Testis (tissue), 3 donors: ENCODE data around the gene IL25. TPM values are rescaled to one million over a fixed set of nuclear protein-coding genes. Genes with fewer than 3 reads are reported as not detected.
A peak's percentile ranks its signal among the peaks of the same experiment; 100 is the strongest.

Experiments used
- DNase-seq: peaks from one replicate; pipeline ENCODE4 v3.0.0-alpha.2; 2019
- H3K27ac ChIP-seq, 2 donors: fragments of 200-600 bp; sonication (generic); one replicate each; pipeline ENCODE4 v1.5.1; 2019
- H3K27me3 ChIP-seq: fragments of 200-600 bp; sonication (generic); one replicate; pipeline ENCODE4 v1.5.1; 2019
- H3K36me3 ChIP-seq: fragments of 200-600 bp; sonication (generic); one replicate; pipeline ENCODE4 v1.5.1; 2017; ENCODE audit warnings: low read depth; ENCODE audit errors: missing control alignments
- H3K4me1 ChIP-seq: fragments of 200-600 bp; sonication (generic); one replicate; pipeline ENCODE4 v1.5.1; 2019
- H3K4me3 ChIP-seq, 2 donors: fragments of 200-600 bp; sonication (generic); one replicate each; pipeline ENCODE4 v1.5.1; 2017 to 2019
- H3K9me3 ChIP-seq: fragments of 200-600 bp; sonication (generic); one replicate; pipeline ENCODE4 v1.5.1; 2017
- POLR2A ChIP-seq: fragments of 450-650 bp; IDR thresholded peaks from one replicate; pipeline ENCODE4 v1.6.1; 2017; ENCODE audit warnings: antibody characterized with exemption, mild to moderate bottlenecking, moderate library complexity
- WGBS, 2 donors: methylation state at CpG; one replicate each; pipeline ENCODE4 v1.1.5; 2018; 5-methylcytosine and 5-hydroxymethylcytosine counted together
- intact Hi-C: fragments of 100-400 bp; cut with DNase I; formaldehyde crosslinking; loops from one replicate; pipeline ENCODE4 v1.15.1; 2023; ENCODE audit warnings: low total_unique reads
- polyA plus RNA-seq: library from polyadenylated mRNA; stranded (reverse); fragments of 350-450 nt; fragmentation: Illumina TruSeq; extraction: RNeasy Lipid Tissue Mini Kit (QIAGEN cat#74804); gene quantifications from one replicate; pipeline ENCODE4 v1.2.3, GENCODE V29; 2014; ENCODE audit warnings: low read depth, low replicate concordance; ENCODE audit not compliant: insufficient read depth
- total RNA-seq, 2 donors: library from RNA; depleted of rRNA; stranded (reverse); fragments of >200 nt; gene quantifications; one replicate each; pipeline ENCODE4 v1.2.3, GENCODE V29; 2016
- TF ChIP-seq, protein P1 (sequence below), 3 experiments: fragments of 450-650 bp in 2 of 3; fragments of 200-600 bp in 1 of 3; sonication (generic) in 1 of 3; IDR thresholded peaks; one replicate each; pipeline ENCODE4 v1.5.1; 2016 to 2019; ENCODE audit warnings: antibody characterized with exemption in 3 of 3, mild to moderate bottlenecking in 2 of 3, moderate library complexity in 1 of 3

Gene IL25
- total and polyA plus RNA-seq, 3 donors from 2014 or later: 0.39 to 0.83 (median 0.68) TPM

GRCh38 chr14:23326491-23327332, 45.9 kb upstream of the IL25 start:
- WGBS, 2 donors: 66 to 69% methylated on average over 12 to 13 of the region's 13 CpGs
- intact Hi-C loops: no loop called here
- no peaks in the 10 kb centered on the region for H3K36me3 ChIP-seq
- H3K4me1 ChIP-seq: peaks cover 41% of the 10 kb centered on the region
- H3K27ac ChIP-seq: peak overlapping the region in 1 of 2 donors; percentile 99
- no peak for DNase-seq
- TF ChIP-seq POLR2A: no peak
- TF ChIP-seq, protein P1, sequence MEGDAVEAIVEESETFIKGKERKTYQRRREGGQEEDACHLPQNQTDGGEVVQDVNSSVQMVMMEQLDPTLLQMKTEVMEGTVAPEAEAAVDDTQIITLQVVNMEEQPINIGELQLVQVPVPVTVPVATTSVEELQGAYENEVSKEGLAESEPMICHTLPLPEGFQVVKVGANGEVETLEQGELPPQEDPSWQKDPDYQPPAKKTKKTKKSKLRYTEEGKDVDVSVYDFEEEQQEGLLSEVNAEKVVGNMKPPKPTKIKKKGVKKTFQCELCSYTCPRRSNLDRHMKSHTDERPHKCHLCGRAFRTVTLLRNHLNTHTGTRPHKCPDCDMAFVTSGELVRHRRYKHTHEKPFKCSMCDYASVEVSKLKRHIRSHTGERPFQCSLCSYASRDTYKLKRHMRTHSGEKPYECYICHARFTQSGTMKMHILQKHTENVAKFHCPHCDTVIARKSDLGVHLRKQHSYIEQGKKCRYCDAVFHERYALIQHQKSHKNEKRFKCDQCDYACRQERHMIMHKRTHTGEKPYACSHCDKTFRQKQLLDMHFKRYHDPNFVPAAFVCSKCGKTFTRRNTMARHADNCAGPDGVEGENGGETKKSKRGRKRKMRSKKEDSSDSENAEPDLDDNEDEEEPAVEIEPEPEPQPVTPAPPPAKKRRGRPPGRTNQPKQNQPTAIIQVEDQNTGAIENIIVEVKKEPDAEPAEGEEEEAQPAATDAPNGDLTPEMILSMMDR (IDR thresholded peaks at IDR 0.05): no peak
- no peak overlapping the region for H3K4me3 ChIP-seq
- no peaks in the 10 kb centered on the region for H3K9me3 ChIP-seq
- no peaks in the 10 kb centered on the region for H3K27me3 ChIP-seq

DNA sequence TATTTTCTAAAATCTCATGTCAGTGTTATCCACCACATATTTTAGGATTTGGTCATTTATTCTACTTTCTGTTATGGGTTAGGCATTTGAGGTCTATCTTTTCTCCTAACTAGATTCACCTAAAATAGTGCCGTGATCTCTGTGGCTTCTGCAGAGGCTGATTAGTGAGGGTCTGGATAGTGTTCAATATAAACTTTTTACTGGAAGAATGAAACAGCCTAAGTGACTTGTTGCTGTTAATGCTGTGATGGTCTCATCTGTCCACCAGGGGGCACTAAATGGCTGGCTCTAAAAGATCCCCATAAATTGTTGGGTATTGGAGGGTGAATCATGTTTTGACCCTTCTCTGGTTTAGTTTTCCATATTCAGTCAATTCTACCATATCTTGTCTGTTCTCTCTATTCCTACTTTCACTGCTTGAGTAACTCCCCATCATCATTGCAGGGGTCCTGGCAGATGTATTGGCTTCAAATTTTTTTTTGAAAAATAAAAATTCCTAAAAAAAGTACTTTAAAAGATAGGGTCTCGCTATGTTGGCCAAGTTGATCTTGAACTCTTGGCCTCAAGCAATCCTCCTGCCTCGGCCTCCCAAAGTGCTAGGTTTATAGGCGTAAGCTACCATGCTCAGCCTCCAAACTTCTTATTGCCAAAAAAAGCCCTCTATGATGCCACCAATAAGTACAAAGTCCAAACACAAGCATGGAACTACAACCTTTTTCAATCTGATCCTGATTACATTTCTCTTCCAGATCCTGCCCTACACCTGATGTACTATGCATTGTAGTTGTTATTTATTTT, 44.5 kb upstream of the IL25 start:
- Histone ChIP-seq H3K4me3 (no peak overlapping the region), H3K36me3 (no peaks in the 10 kb centered on the region), H3K9me3 (no peaks in the 10 kb centered on the region), H3K27me3 (no peaks in the 10 kb centered on the region), H3K4me1 (peaks cover 34% of the 10 kb centered on the region), H3K27ac (peak overlapping the region in 1 of 2 donors; percentile 20)
- DNase-seq: peak; percentile 87
- intact Hi-C loops: no loop called here
- WGBS, 2 donors: 26 to 47% methylated on average over 4 of the region's 4 CpGs
- TF ChIP-seq POLR2A: no peak
- TF ChIP-seq, protein P1 (IDR thresholded peaks at IDR 0.05): peak; percentile 85 to 94 (median 94)

DNA sequence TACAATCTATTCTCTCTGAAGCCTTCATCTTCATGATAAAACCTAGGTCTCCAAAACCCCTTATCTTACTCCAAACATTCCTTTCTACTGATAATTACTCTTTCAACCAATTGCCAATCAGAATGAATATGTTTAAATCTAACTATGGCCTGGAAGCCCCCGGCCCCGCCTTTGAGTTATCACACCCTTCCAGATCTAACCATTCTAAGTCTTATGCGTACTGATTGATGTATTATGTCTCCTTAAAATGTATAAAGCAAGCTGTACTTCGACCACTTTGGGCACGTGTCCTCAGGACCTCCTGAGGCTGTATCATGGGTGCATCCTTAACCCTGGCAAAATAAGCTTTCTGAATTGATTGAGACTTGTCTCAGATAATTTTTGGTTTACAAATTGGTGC, 37.0 kb upstream of the IL25 start:
- H3K9me3 ChIP-seq: no peaks in the 10 kb centered on the region
- no peaks in the 10 kb centered on the region for H3K4me1 ChIP-seq
- DNase-seq: no peak
- no peak overlapping the region for H3K4me3 ChIP-seq
- WGBS, 2 donors: 88 to 91% methylated on average over 5 of the region's 5 CpGs
- intact Hi-C loops: loop anchor here (10.0 kb wide), 1 partner anchor 109 kb away; no protein-coding TSS in a partner anchor
- no peaks in the 10 kb centered on the region for H3K27me3 ChIP-seq
- H3K36me3 ChIP-seq: no peaks in the 10 kb centered on the region
- TF ChIP-seq, protein P1 (IDR thresholded peaks at IDR 0.05): no peak
- no peak for TF ChIP-seq POLR2A
- no peak overlapping the region for H3K27ac ChIP-seq

DNA sequence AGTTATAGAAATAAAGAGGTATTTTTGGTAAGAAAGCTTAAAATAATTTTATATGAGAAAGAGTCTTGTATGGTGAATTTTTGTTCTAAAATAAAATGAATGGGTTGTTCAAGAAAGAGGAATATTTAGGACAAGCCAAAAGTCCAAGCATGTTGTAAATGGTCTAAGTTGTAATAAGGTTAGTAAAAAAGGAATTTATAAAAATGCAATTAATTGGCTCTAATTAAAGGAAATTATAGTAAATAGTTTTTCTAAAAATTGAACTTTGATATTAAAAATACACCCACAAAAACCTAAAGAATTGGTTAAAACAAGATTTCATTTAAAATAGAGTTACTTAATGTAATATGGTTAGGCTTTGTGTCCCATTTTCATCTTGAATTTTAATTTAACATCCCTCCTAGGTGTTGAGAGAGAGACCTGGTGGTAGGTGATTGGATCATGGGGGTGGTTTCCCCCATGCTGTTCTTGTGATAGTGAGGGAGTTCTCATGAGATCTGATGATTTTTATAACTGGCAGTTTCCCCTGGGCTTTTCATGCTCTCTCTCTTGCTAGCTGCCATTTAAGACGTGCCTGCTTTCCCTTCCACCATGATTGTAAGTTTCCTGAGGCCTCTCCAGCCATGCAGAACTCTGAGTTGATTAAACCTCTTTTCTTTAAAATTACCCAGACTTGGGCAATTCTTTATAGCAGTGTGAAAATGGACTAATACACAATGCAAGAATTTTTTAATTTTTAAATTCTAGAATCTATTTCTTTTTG, 32.9 kb upstream of the IL25 start:
- DNase-seq: no peak
- H3K27me3 ChIP-seq: no peaks in the 10 kb centered on the region
- no peaks in the 10 kb centered on the region for H3K9me3 ChIP-seq
- no peak overlapping the region for H3K4me3 ChIP-seq
- H3K27ac ChIP-seq: no peak overlapping the region
- no peaks in the 10 kb centered on the region for H3K36me3 ChIP-seq
- intact Hi-C loops: loop anchor here (10.0 kb wide), 1 partner anchor 105 kb away; no protein-coding TSS in a partner anchor
- H3K4me1 ChIP-seq: no peaks in the 10 kb centered on the region
- WGBS, 2 donors: 88 to 89% methylated on average over 1 of the region's 1 CpG
- TF ChIP-seq, protein P1 (IDR thresholded peaks at IDR 0.05): no peak
- no peak for TF ChIP-seq POLR2A
